ENCODE measurements around the gene TUBB.

The TUBB gene

DNA sequence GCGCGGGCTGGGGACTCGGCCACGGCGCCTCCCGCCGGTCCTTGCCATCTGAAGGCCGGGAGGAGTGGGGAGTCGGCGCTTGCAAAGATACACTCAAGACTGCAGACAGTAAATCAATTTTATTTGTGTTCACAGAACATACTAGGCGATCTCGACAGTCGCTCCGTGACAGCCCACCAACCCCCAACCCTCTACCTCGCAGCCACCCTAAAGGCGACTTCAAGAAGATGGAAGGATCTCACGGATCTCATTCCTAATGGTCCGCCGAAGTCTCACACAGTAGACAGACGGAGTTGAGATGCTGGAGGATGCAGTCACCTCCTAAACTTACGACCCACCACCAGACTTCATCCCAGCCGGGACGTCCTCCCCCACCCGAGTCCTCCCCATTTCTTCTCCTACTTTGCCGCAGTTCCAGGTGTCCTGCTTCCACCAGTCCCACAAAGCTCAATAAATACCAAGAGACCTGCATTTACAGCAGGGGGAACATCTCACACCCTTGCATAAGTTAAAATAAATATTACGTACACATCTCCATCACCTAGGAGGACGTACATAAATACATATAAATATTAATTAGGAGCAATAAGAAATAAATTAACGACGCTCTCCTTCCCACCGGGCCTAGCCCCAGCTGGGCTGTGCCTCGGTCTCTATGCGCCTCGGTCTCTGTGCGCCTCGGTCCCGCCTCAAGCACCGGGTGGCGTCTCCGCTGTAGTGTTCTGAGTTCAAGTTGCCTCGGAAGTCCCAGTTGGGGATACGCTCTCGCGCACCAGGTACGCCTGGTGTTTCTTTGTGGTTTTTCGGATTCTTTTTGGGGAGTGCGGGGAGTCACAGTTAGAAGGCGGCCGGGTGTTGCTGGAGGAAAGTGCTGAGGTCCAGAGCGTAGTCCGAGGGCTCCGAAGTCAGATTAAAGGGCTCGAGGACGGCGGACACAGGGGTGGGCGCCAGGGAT lies 23.2 kb downstream of the TUBB start (continued):
- TF ChIP-seq, protein P1, sequence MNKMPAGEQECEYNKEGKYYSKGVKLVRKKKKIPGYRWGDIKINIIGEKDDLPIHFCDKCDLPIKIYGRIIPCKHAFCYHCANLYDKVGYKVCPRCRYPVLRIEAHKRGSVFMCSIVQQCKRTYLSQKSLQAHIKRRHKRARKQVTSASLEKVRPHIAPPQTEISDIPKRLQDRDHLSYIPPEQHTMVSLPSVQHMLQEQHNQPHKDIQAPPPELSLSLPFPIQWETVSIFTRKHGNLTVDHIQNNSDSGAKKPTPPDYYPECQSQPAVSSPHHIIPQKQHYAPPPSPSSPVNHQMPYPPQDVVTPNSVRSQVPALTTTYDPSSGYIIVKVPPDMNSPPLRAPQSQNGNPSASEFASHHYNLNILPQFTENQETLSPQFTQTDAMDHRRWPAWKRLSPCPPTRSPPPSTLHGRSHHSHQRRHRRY (tag by site-specific recombination; IDR thresholded peaks at IDR 0.05): 0 out of 2 replicates have a peak, but pooled peaks have one; percentile 39
- TF ChIP-seq TCF7L2 (IDR thresholded peaks at IDR 0.05; ENCODE audit: borderline replicate concordance, low read depth, low read length) (no peak), ZNF423 (tag by site-specific recombination; IDR thresholded peaks at IDR 0.05) (no peak), ZNF530 (tag by site-specific recombination; IDR thresholded peaks at IDR 0.05; ENCODE audit: low read depth) (no peak), SP7 (tag by site-specific recombination; IDR thresholded peaks at IDR 0.05) (peak; percentile 9; the same call in 1 of the 2 replicates), ZNF776 (tag by site-specific recombination; IDR thresholded peaks at IDR 0.05; ENCODE audit: borderline replicate concordance) (no peak), BCL11B (tag by site-specific recombination; IDR thresholded peaks at IDR 0.05; ENCODE audit: low read depth) (0 out of 2 replicates have a peak, but pooled peaks have one; percentile 7), ZFP69B (tag by site-specific recombination; IDR thresholded peaks at IDR 0.05) (no peak), ZNF610 (tag by site-specific recombination; IDR thresholded peaks at IDR 0.05; ENCODE audit: borderline replicate concordance) (no peak), IKZF3 (tag by site-specific recombination; IDR thresholded peaks at IDR 0.05) (no peak; the same call in 1 of the 2 replicates), ZNF324 (tag by site-specific recombination; IDR thresholded peaks at IDR 0.05) (no peak), ZFP37 (tag by site-specific recombination; IDR thresholded peaks at IDR 0.05) (no peak), ZBTB7A (tag by site-specific recombination; IDR thresholded peaks at IDR 0.05; ENCODE audit: low read depth) (no peak), ZNF561 (tag by site-specific recombination; IDR thresholded peaks at IDR 0.05; ENCODE audit: borderline replicate concordance) (no peak), ZNF433 (tag by site-specific recombination; IDR thresholded peaks at IDR 0.05; ENCODE audit: low read depth) (no peak), ZNF629 (tag by site-specific recombination; IDR thresholded peaks at IDR 0.05) (no peak)
- TF ChIP-seq, protein P2, sequence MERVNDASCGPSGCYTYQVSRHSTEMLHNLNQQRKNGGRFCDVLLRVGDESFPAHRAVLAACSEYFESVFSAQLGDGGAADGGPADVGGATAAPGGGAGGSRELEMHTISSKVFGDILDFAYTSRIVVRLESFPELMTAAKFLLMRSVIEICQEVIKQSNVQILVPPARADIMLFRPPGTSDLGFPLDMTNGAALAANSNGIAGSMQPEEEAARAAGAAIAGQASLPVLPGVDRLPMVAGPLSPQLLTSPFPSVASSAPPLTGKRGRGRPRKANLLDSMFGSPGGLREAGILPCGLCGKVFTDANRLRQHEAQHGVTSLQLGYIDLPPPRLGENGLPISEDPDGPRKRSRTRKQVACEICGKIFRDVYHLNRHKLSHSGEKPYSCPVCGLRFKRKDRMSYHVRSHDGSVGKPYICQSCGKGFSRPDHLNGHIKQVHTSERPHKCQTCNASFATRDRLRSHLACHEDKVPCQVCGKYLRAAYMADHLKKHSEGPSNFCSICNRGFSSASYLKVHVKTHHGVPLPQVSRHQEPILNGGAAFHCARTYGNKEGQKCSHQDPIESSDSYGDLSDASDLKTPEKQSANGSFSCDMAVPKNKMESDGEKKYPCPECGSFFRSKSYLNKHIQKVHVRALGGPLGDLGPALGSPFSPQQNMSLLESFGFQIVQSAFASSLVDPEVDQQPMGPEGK (tag by site-specific recombination; IDR thresholded peaks at IDR 0.05): no peak; the same call in 1 of the 2 replicates
- TF ChIP-seq, protein P3, sequence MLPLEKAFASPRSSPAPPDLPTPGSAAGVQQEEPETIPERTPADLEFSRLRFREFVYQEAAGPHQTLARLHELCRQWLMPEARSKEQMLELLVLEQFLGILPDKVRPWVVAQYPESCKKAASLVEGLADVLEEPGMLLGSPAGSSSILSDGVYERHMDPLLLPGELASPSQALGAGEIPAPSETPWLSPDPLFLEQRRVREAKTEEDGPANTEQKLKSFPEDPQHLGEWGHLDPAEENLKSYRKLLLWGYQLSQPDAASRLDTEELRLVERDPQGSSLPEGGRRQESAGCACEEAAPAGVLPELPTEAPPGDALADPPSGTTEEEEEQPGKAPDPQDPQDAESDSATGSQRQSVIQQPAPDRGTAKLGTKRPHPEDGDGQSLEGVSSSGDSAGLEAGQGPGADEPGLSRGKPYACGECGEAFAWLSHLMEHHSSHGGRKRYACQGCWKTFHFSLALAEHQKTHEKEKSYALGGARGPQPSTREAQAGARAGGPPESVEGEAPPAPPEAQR (tag by site-specific recombination; IDR thresholded peaks at IDR 0.05): no peak
- TF ChIP-seq, protein P4, sequence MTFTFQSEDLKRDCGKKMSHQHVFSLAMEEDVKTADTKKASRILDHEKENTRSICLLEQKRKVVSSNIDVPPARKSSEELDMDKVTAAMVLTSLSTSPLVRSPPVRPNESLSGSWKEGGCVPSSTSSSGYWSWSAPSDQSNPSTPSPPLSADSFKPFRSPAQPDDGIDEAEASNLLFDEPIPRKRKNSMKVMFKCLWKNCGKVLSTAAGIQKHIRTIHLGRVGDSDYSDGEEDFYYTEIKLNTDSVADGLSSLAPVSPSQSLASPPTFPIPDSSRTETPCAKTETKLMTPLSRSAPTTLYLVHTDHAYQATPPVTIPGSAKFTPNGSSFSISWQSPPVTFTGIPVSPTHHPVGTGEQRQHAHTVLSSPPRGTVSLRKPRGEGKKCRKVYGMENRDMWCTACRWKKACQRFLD (tag by site-specific recombination; IDR thresholded peaks at IDR 0.05): no peak
- TF ChIP-seq, protein P5, sequence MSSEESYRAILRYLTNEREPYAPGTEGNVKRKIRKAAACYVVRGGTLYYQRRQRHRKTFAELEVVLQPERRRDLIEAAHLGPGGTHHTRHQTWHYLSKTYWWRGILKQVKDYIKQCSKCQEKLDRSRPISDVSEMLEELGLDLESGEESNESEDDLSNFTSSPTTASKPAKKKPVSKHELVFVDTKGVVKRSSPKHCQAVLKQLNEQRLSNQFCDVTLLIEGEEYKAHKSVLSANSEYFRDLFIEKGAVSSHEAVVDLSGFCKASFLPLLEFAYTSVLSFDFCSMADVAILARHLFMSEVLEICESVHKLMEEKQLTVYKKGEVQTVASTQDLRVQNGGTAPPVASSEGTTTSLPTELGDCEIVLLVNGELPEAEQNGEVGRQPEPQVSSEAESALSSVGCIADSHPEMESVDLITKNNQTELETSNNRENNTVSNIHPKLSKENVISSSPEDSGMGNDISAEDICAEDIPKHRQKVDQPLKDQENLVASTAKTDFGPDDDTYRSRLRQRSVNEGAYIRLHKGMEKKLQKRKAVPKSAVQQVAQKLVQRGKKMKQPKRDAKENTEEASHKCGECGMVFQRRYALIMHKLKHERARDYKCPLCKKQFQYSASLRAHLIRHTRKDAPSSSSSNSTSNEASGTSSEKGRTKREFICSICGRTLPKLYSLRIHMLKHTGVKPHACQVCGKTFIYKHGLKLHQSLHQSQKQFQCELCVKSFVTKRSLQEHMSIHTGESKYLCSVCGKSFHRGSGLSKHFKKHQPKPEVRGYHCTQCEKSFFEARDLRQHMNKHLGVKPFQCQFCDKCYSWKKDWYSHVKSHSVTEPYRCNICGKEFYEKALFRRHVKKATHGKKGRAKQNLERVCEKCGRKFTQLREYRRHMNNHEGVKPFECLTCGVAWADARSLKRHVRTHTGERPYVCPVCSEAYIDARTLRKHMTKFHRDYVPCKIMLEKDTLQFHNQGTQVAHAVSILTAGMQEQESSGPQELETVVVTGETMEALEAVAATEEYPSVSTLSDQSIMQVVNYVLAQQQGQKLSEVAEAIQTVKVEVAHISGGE (tag by site-specific recombination; conservative IDR thresholded peaks at IDR 0.05; ENCODE audit: low read depth): peak; percentile 50; the same call in 1 of the 2 replicates
- TF ChIP-seq, protein P6, sequence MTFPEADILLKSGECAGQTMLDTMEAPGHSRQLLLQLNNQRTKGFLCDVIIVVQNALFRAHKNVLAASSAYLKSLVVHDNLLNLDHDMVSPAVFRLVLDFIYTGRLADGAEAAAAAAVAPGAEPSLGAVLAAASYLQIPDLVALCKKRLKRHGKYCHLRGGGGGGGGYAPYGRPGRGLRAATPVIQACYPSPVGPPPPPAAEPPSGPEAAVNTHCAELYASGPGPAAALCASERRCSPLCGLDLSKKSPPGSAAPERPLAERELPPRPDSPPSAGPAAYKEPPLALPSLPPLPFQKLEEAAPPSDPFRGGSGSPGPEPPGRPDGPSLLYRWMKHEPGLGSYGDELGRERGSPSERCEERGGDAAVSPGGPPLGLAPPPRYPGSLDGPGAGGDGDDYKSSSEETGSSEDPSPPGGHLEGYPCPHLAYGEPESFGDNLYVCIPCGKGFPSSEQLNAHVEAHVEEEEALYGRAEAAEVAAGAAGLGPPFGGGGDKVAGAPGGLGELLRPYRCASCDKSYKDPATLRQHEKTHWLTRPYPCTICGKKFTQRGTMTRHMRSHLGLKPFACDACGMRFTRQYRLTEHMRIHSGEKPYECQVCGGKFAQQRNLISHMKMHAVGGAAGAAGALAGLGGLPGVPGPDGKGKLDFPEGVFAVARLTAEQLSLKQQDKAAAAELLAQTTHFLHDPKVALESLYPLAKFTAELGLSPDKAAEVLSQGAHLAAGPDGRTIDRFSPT (tag by site-specific recombination; IDR thresholded peaks at IDR 0.05): no peak; the same call in 1 of the 2 replicates
- TF ChIP-seq, protein P7, sequence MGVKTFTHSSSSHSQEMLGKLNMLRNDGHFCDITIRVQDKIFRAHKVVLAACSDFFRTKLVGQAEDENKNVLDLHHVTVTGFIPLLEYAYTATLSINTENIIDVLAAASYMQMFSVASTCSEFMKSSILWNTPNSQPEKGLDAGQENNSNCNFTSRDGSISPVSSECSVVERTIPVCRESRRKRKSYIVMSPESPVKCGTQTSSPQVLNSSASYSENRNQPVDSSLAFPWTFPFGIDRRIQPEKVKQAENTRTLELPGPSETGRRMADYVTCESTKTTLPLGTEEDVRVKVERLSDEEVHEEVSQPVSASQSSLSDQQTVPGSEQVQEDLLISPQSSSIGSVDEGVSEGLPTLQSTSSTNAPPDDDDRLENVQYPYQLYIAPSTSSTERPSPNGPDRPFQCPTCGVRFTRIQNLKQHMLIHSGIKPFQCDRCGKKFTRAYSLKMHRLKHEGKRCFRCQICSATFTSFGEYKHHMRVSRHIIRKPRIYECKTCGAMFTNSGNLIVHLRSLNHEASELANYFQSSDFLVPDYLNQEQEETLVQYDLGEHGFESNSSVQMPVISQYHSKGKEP (tag by site-specific recombination; IDR thresholded peaks at IDR 0.05): 0 out of 2 replicates have a peak, but pooled peaks have one; percentile 29
- TF ChIP-seq, protein P8, sequence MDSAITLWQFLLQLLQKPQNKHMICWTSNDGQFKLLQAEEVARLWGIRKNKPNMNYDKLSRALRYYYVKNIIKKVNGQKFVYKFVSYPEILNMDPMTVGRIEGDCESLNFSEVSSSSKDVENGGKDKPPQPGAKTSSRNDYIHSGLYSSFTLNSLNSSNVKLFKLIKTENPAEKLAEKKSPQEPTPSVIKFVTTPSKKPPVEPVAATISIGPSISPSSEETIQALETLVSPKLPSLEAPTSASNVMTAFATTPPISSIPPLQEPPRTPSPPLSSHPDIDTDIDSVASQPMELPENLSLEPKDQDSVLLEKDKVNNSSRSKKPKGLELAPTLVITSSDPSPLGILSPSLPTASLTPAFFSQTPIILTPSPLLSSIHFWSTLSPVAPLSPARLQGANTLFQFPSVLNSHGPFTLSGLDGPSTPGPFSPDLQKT (IDR thresholded peaks at IDR 0.05; ENCODE audit: borderline replicate concordance, low read depth, low read length): no peak
